ENCODE results near the gene TTLL11.
"Not testable (repeated sequence)": the region's sequence is repeated elsewhere in the genome, so short reads cannot be mapped to it uniquely, and the experiment has no call there.

Gene TTLL11

GRCh38 chr9:122076117-122076516 is 17.0 kb downstream of the TTLL11 start:
- H3K36me3 ChIP-seq (replicated peaks) = no peaks in the 10 kb centered on the region
- in situ Hi-C loops (cut with HindIII; ENCODE audit: low pct_ligation_motif_present, low sequenced_read_pairs) = no loop called here
- no peak for TF ChIP-seq CTCF (IDR thresholded peaks at IDR 0.05; ENCODE audit: low read depth, low read length, missing control alignments)
- no peak overlapping the region for H3K4me3 ChIP-seq (ENCODE audit: low read depth, low read length)
- no peak overlapping the region for H3K27ac ChIP-seq
- no peaks in the 10 kb centered on the region for H3K27me3 ChIP-seq (replicated peaks)
- no peak for DNase-seq

- H3K27me3 ChIP-seq (replicated peaks) = no peaks in the 10 kb centered on the region
- TF ChIP-seq CTCF (IDR thresholded peaks at IDR 0.05; ENCODE audit: low read depth, low read length, missing control alignments) = no peak
- peak; percentile 40 for DNase-seq
- H3K36me3 ChIP-seq (replicated peaks) = no peaks in the 10 kb centered on the region
- H3K27ac ChIP-seq = no peak overlapping the region
- in situ Hi-C loops (cut with HindIII; ENCODE audit: low pct_ligation_motif_present, low sequenced_read_pairs) = no loop called here
- no peak overlapping the region for H3K4me3 ChIP-seq (ENCODE audit: low read depth, low read length)
Measured at GRCh38 chr9:122075135-122076030, 17.7 kb downstream of the TTLL11 start.

GRCh38 chr9:122071715-122072114 is 21.4 kb downstream of the TTLL11 start:
- H3K4me3 ChIP-seq (ENCODE audit: low read depth, low read length) = no peak overlapping the region
- no peaks in the 10 kb centered on the region for H3K36me3 ChIP-seq (replicated peaks)
- H3K27ac ChIP-seq = no peak overlapping the region
- in situ Hi-C loops (cut with HindIII; ENCODE audit: low pct_ligation_motif_present, low sequenced_read_pairs) = no loop called here
- H3K27me3 ChIP-seq (replicated peaks) = no peaks in the 10 kb centered on the region
- DNase-seq = no peak
- no peak for TF ChIP-seq CTCF (IDR thresholded peaks at IDR 0.05; ENCODE audit: low read depth, low read length, missing control alignments)

GRCh38 chr9:122070728-122071515 is 22.2 kb downstream of the TTLL11 start:
- no peak for TF ChIP-seq CTCF (IDR thresholded peaks at IDR 0.05; ENCODE audit: low read depth, low read length, missing control alignments)
- H3K27ac ChIP-seq = no peak overlapping the region
- H3K36me3 ChIP-seq (replicated peaks) = no peaks in the 10 kb centered on the region
- H3K4me3 ChIP-seq (ENCODE audit: low read depth, low read length) = no peak overlapping the region
- H3K27me3 ChIP-seq (replicated peaks) = no peaks in the 10 kb centered on the region
- in situ Hi-C loops (cut with HindIII; ENCODE audit: low pct_ligation_motif_present, low sequenced_read_pairs) = no loop called here
- DNase-seq = no peak

- H3K27ac ChIP-seq; DNase-seq; H3K27me3 ChIP-seq (replicated peaks); in situ Hi-C loops (cut with HindIII; ENCODE audit: low pct_ligation_motif_present, low sequenced_read_pairs); H3K36me3 ChIP-seq (replicated peaks); H3K4me3 ChIP-seq (ENCODE audit: low read depth, low read length): not testable (repeated sequence)
Measured at GRCh38 chr9:122066680-122067079, 26.4 kb downstream of the TTLL11 start.

GRCh38 chr9:122065923-122066629 is 27.0 kb downstream of the TTLL11 start:
- in situ Hi-C loops (cut with HindIII; ENCODE audit: low pct_ligation_motif_present, low sequenced_read_pairs) = no loop called here
- Histone ChIP-seq H3K27ac (no peak overlapping the region), H3K4me3 (ENCODE audit: low read depth, low read length) (no peak overlapping the region), H3K36me3 (replicated peaks) (no peaks in the 10 kb centered on the region), H3K27me3 (replicated peaks) (no peaks in the 10 kb centered on the region)
- DNase-seq = no peak
- no peak for TF ChIP-seq CTCF (IDR thresholded peaks at IDR 0.05; ENCODE audit: low read depth, low read length, missing control alignments)
